HEK293 (cell line): ENCODE data around the gene COL18A1.

Experiments used
- CTCF ChIA-PET: fragments of 350-600 bp; formaldehyde crosslinking; extraction: SDS; loops from one replicate; lab custom pipeline; 2021; ENCODE audit warnings: antibody characterized with exemption; lab: Yijun Ruan, JAX
- POLR2A ChIA-PET: fragments of 300-600 bp; formaldehyde crosslinking; extraction: SDS; loops from one replicate; lab custom pipeline; 2020; ENCODE audit warnings: antibody characterized with exemption, inconsistent platforms; lab: Yijun Ruan, JAX
- H3K27ac ChIP-seq: fragments of 200-500 bp; sonication (Bioruptor generic); 2 replicates; pipeline ENCODE4 v1.5.1; 2014; ENCODE audit warnings: low read depth, low read length, control low read depth, inconsistent platforms; ENCODE audit errors: extremely low read depth
- H3K36me3 ChIP-seq, 2 experiments: fragments of 200-500 bp in 1 of 2; sonication (Bioruptor generic) in 1 of 2; 1 replicate in 1 of 2; 2 replicates in 1 of 2; pipeline ENCODE4 v1.5.1; 2014 to 2017; ENCODE audit warnings: inconsistent platforms in 2 of 2, low read length in 2 of 2; ENCODE audit not compliant: control insufficient read depth in 2 of 2, insufficient read depth in 1 of 2
- H3K4me1 ChIP-seq: fragments of 200-500 bp; sonication (Bioruptor generic); 2 replicates; pipeline ENCODE4 v1.5.1; 2014; ENCODE audit warnings: mild to moderate bottlenecking, low read length, inconsistent platforms; ENCODE audit not compliant: control insufficient read depth, insufficient read depth
- H3K4me3 ChIP-seq: 2 replicates; pipeline ENCODE4 v1.5.1; 2011; ENCODE audit warnings: low read depth, mild to moderate bottlenecking, control low read depth, low read length, moderate library complexity
- H3K9me3 ChIP-seq: fragments of 200-500 bp; sonication (Bioruptor generic); 2 replicates; pipeline ENCODE4 v1.5.1; 2014; ENCODE audit warnings: low read depth, low read length, inconsistent platforms; ENCODE audit not compliant: control insufficient read depth, insufficient read depth
- GLI2 ChIP-seq: fragments of 450-650 bp; formaldehyde crosslinking; IDR thresholded peaks from 2 replicates; pipeline ENCODE4; 2017; ENCODE audit warnings: missing biosample characterization, missing genetic modification characterization, low read depth, borderline replicate concordance
- SETDB1 ChIP-seq: IDR thresholded peaks from one replicate; pipeline ENCODE4 v1.6.1; 2017; ENCODE audit warnings: mild to moderate bottlenecking, low read length, moderate library complexity, mixed read lengths; ENCODE audit not compliant: insufficient read length
- ZFP3 ChIP-seq: fragments of 450-650 bp; formaldehyde crosslinking; IDR thresholded peaks from 2 replicates; pipeline ENCODE4 v1.5.1; 2016; ENCODE audit warnings: low read depth, missing biosample characterization, missing genetic modification characterization
- ZNF138 ChIP-seq: fragments of 450-650 bp; formaldehyde crosslinking; IDR thresholded peaks from 2 replicates; pipeline ENCODE4 v1.5.1; 2016; ENCODE audit warnings: missing biosample characterization, missing genetic modification characterization, borderline replicate concordance
- ZNF146 ChIP-seq: fragments of 450-650 bp; formaldehyde crosslinking; IDR thresholded peaks from 2 replicates; pipeline ENCODE4 v1.5.1; 2016; ENCODE audit warnings: missing biosample characterization, missing genetic modification characterization
- ZNF239 ChIP-seq: fragments of 450-650 bp; formaldehyde crosslinking; IDR thresholded peaks from 2 replicates; pipeline ENCODE4 v1.5.1; 2016; ENCODE audit warnings: missing biosample characterization, missing genetic modification characterization
- ZNF311 ChIP-seq: fragments of 450-650 bp; formaldehyde crosslinking; IDR thresholded peaks from 2 replicates; pipeline ENCODE4 v1.5.1; 2017; ENCODE audit warnings: missing biosample characterization, missing genetic modification characterization, borderline replicate concordance
- ZNF341 ChIP-seq: fragments of 450-650 bp; formaldehyde crosslinking; IDR thresholded peaks from 2 replicates; pipeline ENCODE4; 2016; ENCODE audit warnings: low read depth, missing biosample characterization, missing genetic modification characterization
- ZNF366 ChIP-seq: fragments of 450-650 bp; formaldehyde crosslinking; conservative IDR thresholded peaks from 2 replicates; pipeline ENCODE4 v1.5.1; 2016; ENCODE audit warnings: missing biosample characterization, missing genetic modification characterization
- ZNF501 ChIP-seq: fragments of 450-650 bp; formaldehyde crosslinking; IDR thresholded peaks from 2 replicates; pipeline ENCODE4 v1.5.1; 2016; ENCODE audit warnings: missing biosample characterization, missing genetic modification characterization
- ZNF510 ChIP-seq: fragments of 450-650 bp; formaldehyde crosslinking; IDR thresholded peaks from 2 replicates; pipeline ENCODE4 v1.5.1; 2018; ENCODE audit warnings: mild to moderate bottlenecking, missing genetic modification characterization, missing biosample characterization; ENCODE audit not compliant: insufficient replicate concordance
- ZNF660 ChIP-seq: fragments of 450-650 bp; IDR thresholded peaks from 2 replicates; pipeline ENCODE4 v1.5.1; 2018; ENCODE audit warnings: missing biosample characterization, mild to moderate bottlenecking, missing genetic modification characterization
- ZNF701 ChIP-seq: fragments of 450-650 bp; formaldehyde crosslinking; IDR thresholded peaks from 2 replicates; pipeline ENCODE4 v1.5.1; 2016; ENCODE audit warnings: missing biosample characterization, missing genetic modification characterization
- ZSCAN23 ChIP-seq: fragments of 450-650 bp; formaldehyde crosslinking; IDR thresholded peaks from 2 replicates; pipeline ENCODE4 v1.5.1; 2016; ENCODE audit warnings: missing biosample characterization, missing genetic modification characterization
- TF ChIP-seq, protein P1 (sequence below): fragments of 450-650 bp; formaldehyde crosslinking; conservative IDR thresholded peaks from 2 replicates; pipeline ENCODE4 v1.5.1; 2016; ENCODE audit warnings: low read depth, missing biosample characterization, missing genetic modification characterization
- TF ChIP-seq, protein P2 (sequence below): fragments of 450-650 bp; formaldehyde crosslinking; IDR thresholded peaks from 2 replicates; pipeline ENCODE4 v1.5.0; 2017; ENCODE audit warnings: missing biosample characterization, missing genetic modification characterization, borderline replicate concordance

COL18A1 gene

GRCh38 chr21:45423201-45423955, 18.4 kb downstream of the COL18A1 start:
- CTCF ChIA-PET: interaction anchor here (0.7 kb wide), 2 partner anchors 11 to 283 kb away, joined by 3 read pairs; no protein-coding TSS in a partner anchor
- H3K4me1 ChIP-seq: peaks cover 6% of the 10 kb centered on the region; the same call in 1 of the 2 replicates
- no peak overlapping the region for H3K27ac ChIP-seq
- H3K4me3 ChIP-seq: no peak overlapping the region
- POLR2A ChIA-PET: interaction anchor here (1.1 kb wide), 1 partner anchor 135 kb away, joined by 4 read pairs; the partner anchor contains the start of gene POFUT2
- peaks cover 0 to 4% of the 10 kb centered on the region in 2 experiments; a peak in 1 of 3 replicates for H3K36me3 ChIP-seq
- H3K9me3 ChIP-seq: no peaks in the 10 kb centered on the region
- no peak for TF ChIP-seq ZFP3 (tag by site-specific recombination)
- no peak for TF ChIP-seq ZNF341 (tag by site-specific recombination)
- TF ChIP-seq, protein P1, sequence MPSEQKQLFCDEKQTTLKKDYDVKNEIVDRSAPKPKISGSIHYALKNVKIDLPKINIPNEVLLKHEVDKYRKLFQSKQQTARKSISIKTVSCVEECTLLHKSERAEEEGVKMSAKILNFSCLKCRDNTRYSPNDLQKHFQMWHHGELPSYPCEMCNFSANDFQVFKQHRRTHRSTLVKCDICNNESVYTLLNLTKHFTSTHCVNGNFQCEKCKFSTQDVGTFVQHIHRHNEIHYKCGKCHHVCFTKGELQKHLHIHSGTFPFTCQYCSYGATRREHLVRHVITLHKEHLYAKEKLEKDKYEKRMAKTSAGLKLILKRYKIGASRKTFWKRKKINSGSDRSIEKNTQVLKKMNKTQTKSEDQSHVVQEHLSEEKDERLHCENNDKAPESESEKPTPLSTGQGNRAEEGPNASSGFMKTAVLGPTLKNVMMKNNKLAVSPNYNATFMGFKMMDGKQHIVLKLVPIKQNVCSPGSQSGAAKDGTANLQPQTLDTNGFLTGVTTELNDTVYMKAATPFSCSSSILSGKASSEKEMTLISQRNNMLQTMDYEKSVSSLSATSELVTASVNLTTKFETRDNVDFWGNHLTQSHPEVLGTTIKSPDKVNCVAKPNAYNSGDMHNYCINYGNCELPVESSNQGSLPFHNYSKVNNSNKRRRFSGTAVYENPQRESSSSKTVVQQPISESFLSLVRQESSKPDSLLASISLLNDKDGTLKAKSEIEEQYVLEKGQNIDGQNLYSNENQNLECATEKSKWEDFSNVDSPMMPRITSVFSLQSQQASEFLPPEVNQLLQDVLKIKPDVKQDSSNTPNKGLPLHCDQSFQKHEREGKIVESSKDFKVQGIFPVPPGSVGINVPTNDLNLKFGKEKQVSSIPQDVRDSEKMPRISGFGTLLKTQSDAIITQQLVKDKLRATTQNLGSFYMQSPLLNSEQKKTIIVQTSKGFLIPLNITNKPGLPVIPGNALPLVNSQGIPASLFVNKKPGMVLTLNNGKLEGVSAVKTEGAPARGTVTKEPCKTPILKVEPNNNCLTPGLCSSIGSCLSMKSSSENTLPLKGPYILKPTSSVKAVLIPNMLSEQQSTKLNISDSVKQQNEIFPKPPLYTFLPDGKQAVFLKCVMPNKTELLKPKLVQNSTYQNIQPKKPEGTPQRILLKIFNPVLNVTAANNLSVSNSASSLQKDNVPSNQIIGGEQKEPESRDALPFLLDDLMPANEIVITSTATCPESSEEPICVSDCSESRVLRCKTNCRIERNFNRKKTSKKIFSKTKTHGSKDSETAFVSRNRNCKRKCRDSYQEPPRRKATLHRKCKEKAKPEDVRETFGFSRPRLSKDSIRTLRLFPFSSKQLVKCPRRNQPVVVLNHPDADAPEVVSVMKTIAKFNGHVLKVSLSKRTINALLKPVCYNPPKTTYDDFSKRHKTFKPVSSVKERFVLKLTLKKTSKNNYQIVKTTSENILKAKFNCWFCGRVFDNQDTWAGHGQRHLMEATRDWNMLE (tag by site-specific recombination): no peak
- TF ChIP-seq ZNF660 (tag by site-specific recombination): no peak
- no peak for TF ChIP-seq ZSCAN23
- no peak for TF ChIP-seq ZNF501
- no peak for TF ChIP-seq SETDB1
- no peak for TF ChIP-seq ZNF311 (tag by site-specific recombination)
- no peak for TF ChIP-seq GLI2 (tag by site-specific recombination)
- no peak for TF ChIP-seq ZNF146 (tag by site-specific recombination)
- TF ChIP-seq, protein P2, sequence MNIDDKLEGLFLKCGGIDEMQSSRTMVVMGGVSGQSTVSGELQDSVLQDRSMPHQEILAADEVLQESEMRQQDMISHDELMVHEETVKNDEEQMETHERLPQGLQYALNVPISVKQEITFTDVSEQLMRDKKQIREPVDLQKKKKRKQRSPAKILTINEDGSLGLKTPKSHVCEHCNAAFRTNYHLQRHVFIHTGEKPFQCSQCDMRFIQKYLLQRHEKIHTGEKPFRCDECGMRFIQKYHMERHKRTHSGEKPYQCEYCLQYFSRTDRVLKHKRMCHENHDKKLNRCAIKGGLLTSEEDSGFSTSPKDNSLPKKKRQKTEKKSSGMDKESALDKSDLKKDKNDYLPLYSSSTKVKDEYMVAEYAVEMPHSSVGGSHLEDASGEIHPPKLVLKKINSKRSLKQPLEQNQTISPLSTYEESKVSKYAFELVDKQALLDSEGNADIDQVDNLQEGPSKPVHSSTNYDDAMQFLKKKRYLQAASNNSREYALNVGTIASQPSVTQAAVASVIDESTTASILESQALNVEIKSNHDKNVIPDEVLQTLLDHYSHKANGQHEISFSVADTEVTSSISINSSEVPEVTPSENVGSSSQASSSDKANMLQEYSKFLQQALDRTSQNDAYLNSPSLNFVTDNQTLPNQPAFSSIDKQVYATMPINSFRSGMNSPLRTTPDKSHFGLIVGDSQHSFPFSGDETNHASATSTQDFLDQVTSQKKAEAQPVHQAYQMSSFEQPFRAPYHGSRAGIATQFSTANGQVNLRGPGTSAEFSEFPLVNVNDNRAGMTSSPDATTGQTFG (tag by site-specific recombination): no peak
- no peak for TF ChIP-seq ZNF138 (tag by site-specific recombination)
- TF ChIP-seq ZNF366 (tag by site-specific recombination): no peak
- no peak for TF ChIP-seq ZNF239 (tag by site-specific recombination)
- no peak for TF ChIP-seq ZNF701
- no peak for TF ChIP-seq ZNF510
